ENCODE data around the gene ACIN1. TPM values are rescaled to one million over a fixed set of nuclear protein-coding genes. Genes with fewer than 3 reads are reported as not detected.

Gene ACIN1
- total and polyA plus RNA-seq, 2 of the 13 experiments (the other 11 are each of a cell fraction or from before 2014, with no cell fraction given), result 165 to 183 TPM

DNA sequence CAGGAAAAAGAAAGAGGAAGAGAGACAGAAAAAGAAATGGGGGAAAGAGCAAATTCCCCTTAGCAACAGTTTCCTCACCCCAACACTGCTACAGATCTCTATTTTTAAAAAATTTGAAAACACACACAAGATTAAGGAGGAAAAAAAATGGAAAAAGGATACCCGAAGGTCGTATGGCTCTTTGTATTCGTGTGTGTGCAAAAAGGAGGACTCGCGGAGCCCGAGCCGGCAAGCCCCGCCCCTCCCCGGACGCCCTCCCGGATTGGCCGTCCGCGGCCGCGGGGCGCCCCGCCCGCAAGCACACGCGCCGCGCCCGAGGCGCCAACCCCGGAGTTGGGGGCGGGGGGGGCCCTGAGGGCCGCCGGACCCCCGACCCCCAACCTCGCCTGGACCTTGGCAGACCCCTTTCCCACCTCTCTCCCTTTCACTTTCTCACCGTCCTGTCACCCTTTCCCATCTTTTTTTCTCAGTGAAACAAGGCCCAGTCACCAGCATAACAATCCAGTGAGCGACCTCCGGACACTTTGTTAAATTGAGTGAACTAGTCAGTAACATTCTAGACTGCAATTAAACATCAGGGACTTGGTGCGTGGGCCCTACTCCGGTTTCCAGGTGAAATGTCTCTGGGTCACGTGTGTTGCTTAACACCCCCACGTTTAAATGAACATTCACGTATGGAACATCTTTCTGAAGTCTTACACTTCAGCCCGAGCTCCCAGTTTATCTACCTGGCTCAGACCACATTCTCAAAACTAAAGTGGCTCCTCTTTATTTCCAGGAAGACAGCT is 84.8 kb downstream of the ACIN1 start, which contains the start of gene C14orf93 (continued):
- TF ChIP-seq ZNF678 (CRISPR knock-in tag; IDR thresholded peaks at IDR 0.05) (peak; percentile 51; the same call in 1 of the 2 replicates), ZMYM3 (CRISPR knock-in tag; IDR thresholded peaks at IDR 0.05) (peak; percentile 20; the same call in 1 of the 2 replicates), ZNF788 (CRISPR knock-in tag; IDR thresholded peaks at IDR 0.05; ENCODE audit: borderline replicate concordance) (peak; percentile 59; the same call in 1 of the 2 replicates), SCMH1 (CRISPR knock-in tag; IDR thresholded peaks at IDR 0.05; ENCODE audit: borderline replicate concordance) (no peak), NFIB (CRISPR knock-in tag; IDR thresholded peaks at IDR 0.05; ENCODE audit: borderline replicate concordance) (no peak), AGO1 (IDR thresholded peaks at IDR 0.05; ENCODE audit: low read depth, low read length, poor library complexity, severe bottlenecking) (peak; percentile 56), MED8 (CRISPR knock-in tag; IDR thresholded peaks at IDR 0.05; ENCODE audit: insufficient replicate concordance) (peak; percentile 19), JUNB (CRISPR knock-in tag; IDR thresholded peaks at IDR 0.05; ENCODE audit: borderline replicate concordance) (no peak), KDM5B (CRISPR knock-in tag; IDR thresholded peaks at IDR 0.05; ENCODE audit: borderline replicate concordance) (peak; percentile 84), HIVEP1 (CRISPR knock-in tag; IDR thresholded peaks at IDR 0.05) (peak; percentile 46; the same call in 1 of the 2 replicates), ZNF552 (CRISPR knock-in tag; IDR thresholded peaks at IDR 0.05; ENCODE audit: borderline replicate concordance) (peak; percentile 70; the same call in 1 of the 2 replicates)
- TF ChIP-seq, protein P1, sequence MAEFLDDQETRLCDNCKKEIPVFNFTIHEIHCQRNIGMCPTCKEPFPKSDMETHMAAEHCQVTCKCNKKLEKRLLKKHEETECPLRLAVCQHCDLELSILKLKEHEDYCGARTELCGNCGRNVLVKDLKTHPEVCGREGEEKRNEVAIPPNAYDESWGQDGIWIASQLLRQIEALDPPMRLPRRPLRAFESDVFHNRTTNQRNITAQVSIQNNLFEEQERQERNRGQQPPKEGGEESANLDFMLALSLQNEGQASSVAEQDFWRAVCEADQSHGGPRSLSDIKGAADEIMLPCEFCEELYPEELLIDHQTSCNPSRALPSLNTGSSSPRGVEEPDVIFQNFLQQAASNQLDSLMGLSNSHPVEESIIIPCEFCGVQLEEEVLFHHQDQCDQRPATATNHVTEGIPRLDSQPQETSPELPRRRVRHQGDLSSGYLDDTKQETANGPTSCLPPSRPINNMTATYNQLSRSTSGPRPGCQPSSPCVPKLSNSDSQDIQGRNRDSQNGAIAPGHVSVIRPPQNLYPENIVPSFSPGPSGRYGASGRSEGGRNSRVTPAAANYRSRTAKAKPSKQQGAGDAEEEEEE (CRISPR knock-in tag; IDR thresholded peaks at IDR 0.05; ENCODE audit: borderline replicate concordance), result no peak
- TF ChIP-seq, protein P2, sequence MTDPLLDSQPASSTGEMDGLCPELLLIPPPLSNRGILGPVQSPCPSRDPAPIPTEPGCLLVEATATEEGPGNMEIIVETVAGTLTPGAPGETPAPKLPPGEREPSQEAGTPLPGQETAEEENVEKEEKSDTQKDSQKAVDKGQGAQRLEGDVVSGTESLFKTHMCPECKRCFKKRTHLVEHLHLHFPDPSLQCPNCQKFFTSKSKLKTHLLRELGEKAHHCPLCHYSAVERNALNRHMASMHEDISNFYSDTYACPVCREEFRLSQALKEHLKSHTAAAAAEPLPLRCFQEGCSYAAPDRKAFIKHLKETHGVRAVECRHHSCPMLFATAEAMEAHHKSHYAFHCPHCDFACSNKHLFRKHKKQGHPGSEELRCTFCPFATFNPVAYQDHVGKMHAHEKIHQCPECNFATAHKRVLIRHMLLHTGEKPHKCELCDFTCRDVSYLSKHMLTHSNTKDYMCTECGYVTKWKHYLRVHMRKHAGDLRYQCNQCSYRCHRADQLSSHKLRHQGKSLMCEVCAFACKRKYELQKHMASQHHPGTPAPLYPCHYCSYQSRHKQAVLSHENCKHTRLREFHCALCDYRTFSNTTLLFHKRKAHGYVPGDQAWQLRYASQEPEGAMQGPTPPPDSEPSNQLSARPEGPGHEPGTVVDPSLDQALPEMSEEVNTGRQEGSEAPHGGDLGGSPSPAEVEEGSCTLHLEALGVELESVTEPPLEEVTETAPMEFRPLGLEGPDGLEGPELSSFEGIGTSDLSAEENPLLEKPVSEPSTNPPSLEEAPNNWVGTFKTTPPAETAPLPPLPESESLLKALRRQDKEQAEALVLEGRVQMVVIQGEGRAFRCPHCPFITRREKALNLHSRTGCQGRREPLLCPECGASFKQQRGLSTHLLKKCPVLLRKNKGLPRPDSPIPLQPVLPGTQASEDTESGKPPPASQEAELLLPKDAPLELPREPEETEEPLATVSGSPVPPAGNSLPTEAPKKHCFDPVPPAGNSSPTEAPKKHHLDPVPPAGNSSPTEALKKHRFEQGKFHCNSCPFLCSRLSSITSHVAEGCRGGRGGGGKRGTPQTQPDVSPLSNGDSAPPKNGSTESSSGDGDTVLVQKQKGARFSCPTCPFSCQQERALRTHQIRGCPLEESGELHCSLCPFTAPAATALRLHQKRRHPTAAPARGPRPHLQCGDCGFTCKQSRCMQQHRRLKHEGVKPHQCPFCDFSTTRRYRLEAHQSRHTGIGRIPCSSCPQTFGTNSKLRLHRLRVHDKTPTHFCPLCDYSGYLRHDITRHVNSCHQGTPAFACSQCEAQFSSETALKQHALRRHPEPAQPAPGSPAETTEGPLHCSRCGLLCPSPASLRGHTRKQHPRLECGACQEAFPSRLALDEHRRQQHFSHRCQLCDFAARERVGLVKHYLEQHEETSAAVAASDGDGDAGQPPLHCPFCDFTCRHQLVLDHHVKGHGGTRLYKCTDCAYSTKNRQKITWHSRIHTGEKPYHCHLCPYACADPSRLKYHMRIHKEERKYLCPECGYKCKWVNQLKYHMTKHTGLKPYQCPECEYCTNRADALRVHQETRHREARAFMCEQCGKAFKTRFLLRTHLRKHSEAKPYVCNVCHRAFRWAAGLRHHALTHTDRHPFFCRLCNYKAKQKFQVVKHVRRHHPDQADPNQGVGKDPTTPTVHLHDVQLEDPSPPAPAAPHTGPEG (CRISPR knock-in tag; IDR thresholded peaks at IDR 0.05), result no peak
- TF ChIP-seq, protein P3, sequence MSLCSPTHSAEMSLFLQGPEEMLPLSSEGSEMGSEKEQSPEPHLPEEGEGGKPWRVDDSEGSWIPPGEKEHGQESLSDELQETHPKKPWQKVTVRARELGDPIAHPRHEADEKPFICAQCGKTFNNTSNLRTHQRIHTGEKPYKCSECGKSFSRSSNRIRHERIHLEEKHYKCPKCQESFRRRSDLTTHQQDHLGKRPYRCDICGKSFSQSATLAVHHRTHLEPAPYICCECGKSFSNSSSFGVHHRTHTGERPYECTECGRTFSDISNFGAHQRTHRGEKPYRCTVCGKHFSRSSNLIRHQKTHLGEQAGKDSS (CRISPR knock-in tag; IDR thresholded peaks at IDR 0.05; ENCODE audit: borderline replicate concordance, low read depth), result 0 out of 2 replicates have a peak, but pooled peaks have one; percentile 33
- TF ChIP-seq, protein P4, sequence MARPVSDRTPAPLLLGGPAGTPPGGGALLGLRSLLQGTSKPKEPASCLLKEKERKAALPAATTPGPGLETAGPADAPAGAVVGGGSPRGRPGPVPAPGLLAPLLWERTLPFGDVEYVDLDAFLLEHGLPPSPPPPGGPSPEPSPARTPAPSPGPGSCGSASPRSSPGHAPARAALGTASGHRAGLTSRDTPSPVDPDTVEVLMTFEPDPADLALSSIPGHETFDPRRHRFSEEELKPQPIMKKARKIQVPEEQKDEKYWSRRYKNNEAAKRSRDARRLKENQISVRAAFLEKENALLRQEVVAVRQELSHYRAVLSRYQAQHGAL (CRISPR knock-in tag; IDR thresholded peaks at IDR 0.05; ENCODE audit: not compliant biosample characterization), result peak; percentile 11
- TF ChIP-seq, protein P5, sequence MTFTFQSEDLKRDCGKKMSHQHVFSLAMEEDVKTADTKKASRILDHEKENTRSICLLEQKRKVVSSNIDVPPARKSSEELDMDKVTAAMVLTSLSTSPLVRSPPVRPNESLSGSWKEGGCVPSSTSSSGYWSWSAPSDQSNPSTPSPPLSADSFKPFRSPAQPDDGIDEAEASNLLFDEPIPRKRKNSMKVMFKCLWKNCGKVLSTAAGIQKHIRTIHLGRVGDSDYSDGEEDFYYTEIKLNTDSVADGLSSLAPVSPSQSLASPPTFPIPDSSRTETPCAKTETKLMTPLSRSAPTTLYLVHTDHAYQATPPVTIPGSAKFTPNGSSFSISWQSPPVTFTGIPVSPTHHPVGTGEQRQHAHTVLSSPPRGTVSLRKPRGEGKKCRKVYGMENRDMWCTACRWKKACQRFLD (CRISPR knock-in tag; IDR thresholded peaks at IDR 0.05; ENCODE audit: borderline replicate concordance), result no peak

All from HepG2 (cell line).